HG03060 (cell line): Measurements from ENCODE around the gene CNFN.

ENCODE experiments used
- ATAC-seq: cut with Tn5 transposase; IDR thresholded peaks from one replicate; pipeline ENCODE4 v1.9.1; 2021; ENCODE audit warnings: low read depth, moderate number of reproducible peaks; ENCODE audit not compliant: unreplicated experiment

CNFN gene

GRCh38 chr19:42376177-42376555 lies 13.9 kb downstream of the CNFN start:
- ATAC-seq, result no peak

GRCh38 chr19:42375415-42376176 lies 14.5 kb downstream of the CNFN start:
- no peak for ATAC-seq

GRCh38 chr19:42374826-42375376 lies 15.2 kb downstream of the CNFN start:
- ATAC-seq, result no peak

GRCh38 chr19:42370626-42371175 lies 19.4 kb downstream of the CNFN start:
- ATAC-seq, result no peak

- ATAC-seq, result no peak
These were observed 20.0 kb downstream of the CNFN start for GRCh38 chr19:42370068-42370520.

GRCh38 chr19:42369433-42370067 lies 20.5 kb downstream of the CNFN start:
- no peak for ATAC-seq

- ATAC-seq, result no peak
These were observed 21.3 kb downstream of the CNFN start for GRCh38 chr19:42368765-42369164.

GRCh38 chr19:42368360-42368759 lies 21.7 kb downstream of the CNFN start:
- ATAC-seq, result no peak

- no peak for ATAC-seq
These were observed 22.2 kb downstream of the CNFN start for GRCh38 chr19:42367929-42368328.

GRCh38 chr19:42366673-42367072 lies 23.4 kb downstream of the CNFN start:
- ATAC-seq, result no peak

GRCh38 chr19:42363614-42364346 lies 26.3 kb downstream of the CNFN start:
- no peak for ATAC-seq

- ATAC-seq, result no peak
These were observed 27.1 kb downstream of the CNFN start for GRCh38 chr19:42362891-42363440.

- no peak for ATAC-seq
These were observed 27.8 kb downstream of the CNFN start for GRCh38 chr19:42362342-42362741.

- ATAC-seq, result no peak
These were observed 28.6 kb downstream of the CNFN start for GRCh38 chr19:42361545-42361910.

- no peak for ATAC-seq
These were observed 29.1 kb downstream of the CNFN start for GRCh38 chr19:42360787-42361544.

- no peak for ATAC-seq
These were observed 32.8 kb downstream of the CNFN start for GRCh38 chr19:42357290-42357689.

- ATAC-seq, result no peak
These were observed 33.4 kb downstream of the CNFN start for GRCh38 chr19:42356686-42357085.

GRCh38 chr19:42355896-42356295 lies 34.2 kb downstream of the CNFN start:
- ATAC-seq, result no peak

GRCh38 chr19:42353341-42354015 lies 36.6 kb downstream of the CNFN start:
- no peak for ATAC-seq
